PC-3 (cell line): Measurements from ENCODE around the gene PLAC9.

Experiments
- EZH2 ChIP-seq: fragments of 300-600 bp; sonication (generic); IDR thresholded peaks from one replicate; pipeline ENCODE4 v1.6.1; 2017; ENCODE audit warnings: antibody characterized with exemption, mild to moderate bottlenecking, low read length; ENCODE audit not compliant: unreplicated experiment
- EZH2phosphoT487 ChIP-seq: fragments of 300-600 bp; sonication (generic); IDR thresholded peaks from 2 replicates; pipeline ENCODE4 v1.6.1; 2018; ENCODE audit warnings: mild to moderate bottlenecking, antibody characterized with exemption, low read length, borderline replicate concordance
- TF ChIP-seq, protein P1 (sequence below): fragments of 300-600 bp; sonication (generic); conservative IDR thresholded peaks from 2 replicates; pipeline ENCODE4 v1.5.1; 2017; ENCODE audit warnings: antibody characterized with exemption, low read depth, mild to moderate bottlenecking, low read length

- TF ChIP-seq EZH2, result no peak
- TF ChIP-seq, protein P1, sequence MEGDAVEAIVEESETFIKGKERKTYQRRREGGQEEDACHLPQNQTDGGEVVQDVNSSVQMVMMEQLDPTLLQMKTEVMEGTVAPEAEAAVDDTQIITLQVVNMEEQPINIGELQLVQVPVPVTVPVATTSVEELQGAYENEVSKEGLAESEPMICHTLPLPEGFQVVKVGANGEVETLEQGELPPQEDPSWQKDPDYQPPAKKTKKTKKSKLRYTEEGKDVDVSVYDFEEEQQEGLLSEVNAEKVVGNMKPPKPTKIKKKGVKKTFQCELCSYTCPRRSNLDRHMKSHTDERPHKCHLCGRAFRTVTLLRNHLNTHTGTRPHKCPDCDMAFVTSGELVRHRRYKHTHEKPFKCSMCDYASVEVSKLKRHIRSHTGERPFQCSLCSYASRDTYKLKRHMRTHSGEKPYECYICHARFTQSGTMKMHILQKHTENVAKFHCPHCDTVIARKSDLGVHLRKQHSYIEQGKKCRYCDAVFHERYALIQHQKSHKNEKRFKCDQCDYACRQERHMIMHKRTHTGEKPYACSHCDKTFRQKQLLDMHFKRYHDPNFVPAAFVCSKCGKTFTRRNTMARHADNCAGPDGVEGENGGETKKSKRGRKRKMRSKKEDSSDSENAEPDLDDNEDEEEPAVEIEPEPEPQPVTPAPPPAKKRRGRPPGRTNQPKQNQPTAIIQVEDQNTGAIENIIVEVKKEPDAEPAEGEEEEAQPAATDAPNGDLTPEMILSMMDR, result no peak
- no peak for TF ChIP-seq EZH2phosphoT487
Measured at GRCh38 chr10:80163741-80164341, 31.3 kb downstream of the PLAC9 start.
